NCI-H1436 treated with DMSO at 0.1 percent for 48 hours (cell line): ENCODE measurements around the gene ADCYAP1R1.
"Not testable (repeated sequence)": the region's sequence is repeated elsewhere in the genome, so short reads cannot be mapped to it uniquely, and the experiment has no call there.

Source experiments
- DNase-seq: peaks from one replicate; lab custom pipeline; 2025; lab: John Stamatoyannopoulos, UW

ADCYAP1R1 gene

DNA sequence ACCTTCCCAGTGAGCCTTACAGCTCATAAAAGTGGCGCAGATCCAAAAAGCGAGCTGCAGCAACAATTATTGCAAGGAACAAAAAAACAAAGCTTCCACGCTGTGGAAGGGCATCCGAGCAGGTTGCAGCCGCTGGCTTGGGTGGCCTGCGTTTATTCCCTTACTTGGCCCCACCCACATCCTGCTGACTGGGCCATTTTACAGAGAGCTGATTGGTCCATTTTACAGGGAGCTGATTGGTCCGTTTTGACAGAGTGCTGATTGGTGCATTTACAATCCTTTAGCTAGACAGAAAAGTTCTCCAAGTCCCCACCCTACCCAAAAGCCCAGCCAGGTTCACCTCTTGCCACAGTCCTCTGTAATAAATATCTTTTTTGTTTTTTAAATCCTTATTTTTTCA lies 85.1 kb downstream of the ADCYAP1R1 start:
- no peak for DNase-seq

- DNase-seq = no peak
Observed at GRCh38 chr7:31145339-31145738, 93.2 kb downstream of the ADCYAP1R1 start.

DNA sequence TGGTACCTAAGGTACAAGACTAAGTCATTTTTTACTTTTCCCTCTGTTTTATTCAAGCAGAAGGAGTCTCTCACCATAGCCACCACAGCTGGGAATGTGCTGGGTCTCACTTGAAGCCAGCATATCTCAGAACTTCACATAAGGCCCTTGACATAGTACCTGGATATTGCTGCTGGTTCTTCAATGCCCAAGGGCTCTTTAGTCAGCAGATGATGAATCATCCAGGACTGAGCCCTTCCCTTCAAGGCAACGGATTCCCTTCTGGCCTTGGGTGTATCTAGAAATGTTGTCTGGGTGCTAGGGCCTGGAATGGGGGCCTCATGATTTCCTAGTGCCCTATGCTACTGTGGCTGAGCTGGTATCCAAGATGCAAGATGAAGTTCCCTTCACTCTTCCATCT lies 93.9 kb downstream of the ADCYAP1R1 start:
- DNase-seq = no peak

- no peak for DNase-seq
Observed at GRCh38 chr7:31146538-31146937, 94.4 kb downstream of the ADCYAP1R1 start.

- DNase-seq = no peak
Observed at GRCh38 chr7:31151849-31152248, 99.7 kb downstream of the ADCYAP1R1 start.

GRCh38 chr7:31153318-31153717 lies 101.2 kb downstream of the ADCYAP1R1 start:
- DNase-seq = not testable (repeated sequence)

DNA sequence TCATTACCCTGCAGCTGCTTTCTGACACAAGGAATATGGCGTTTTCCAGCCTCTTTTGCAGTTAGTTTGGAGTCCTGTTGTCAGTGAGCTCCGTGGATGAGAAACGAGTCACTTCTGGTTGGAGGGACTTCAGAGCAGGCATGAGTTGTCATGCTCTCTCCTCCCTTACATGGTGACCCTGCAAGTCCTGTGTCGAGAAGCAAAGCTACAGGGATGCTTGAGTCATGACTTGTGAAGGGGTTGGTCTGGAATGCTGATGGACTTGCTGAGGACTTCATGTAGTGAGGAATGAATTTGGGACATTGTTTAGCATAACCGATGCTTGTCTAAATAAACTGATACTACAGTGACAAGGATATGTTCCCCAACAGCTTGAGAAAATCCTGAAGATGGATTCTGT lies 108.8 kb downstream of the ADCYAP1R1 start:
- no peak for DNase-seq
